Activated CD4-positive, alpha-beta T cell treated with anti-CD3 and anti-CD28 coated beads, Interleukin-10, Interleukin-2, amounts not matched to agents 100 ng/mL and 50 ng/mL, durations not matched to agents 16 hours and 8 hours (primary cell): Measurements from ENCODE around the gene WWC2.
"Not testable (repeated sequence)": the region's sequence is repeated elsewhere in the genome, so short reads cannot be mapped to it uniquely, and the experiment has no call there.

Experiments
- DNase-seq: peaks from one replicate; pipeline ENCODE4 v3.0.0-alpha.2; 2020

Gene WWC2

GRCh38 chr4:183144787-183145186 lies 45.7 kb downstream of the WWC2 start:
- DNase-seq, result no peak

- DNase-seq, result no peak
Measured at GRCh38 chr4:183145773-183146172, 46.7 kb downstream of the WWC2 start.

GRCh38 chr4:183146478-183146877 lies 47.4 kb downstream of the WWC2 start:
- DNase-seq, result no peak

GRCh38 chr4:183147196-183147595 lies 48.1 kb downstream of the WWC2 start:
- no peak for DNase-seq

- no peak for DNase-seq
Measured at GRCh38 chr4:183147983-183148382, 48.9 kb downstream of the WWC2 start.

GRCh38 chr4:183149616-183150539 lies 50.8 kb downstream of the WWC2 start:
- DNase-seq, result no peak

GRCh38 chr4:183150664-183151063 lies 51.6 kb downstream of the WWC2 start:
- not testable (repeated sequence) for DNase-seq

GRCh38 chr4:183152232-183152631 lies 53.2 kb downstream of the WWC2 start:
- DNase-seq, result not testable (repeated sequence)

GRCh38 chr4:183153190-183153916 lies 54.3 kb downstream of the WWC2 start:
- DNase-seq, result no peak

- DNase-seq, result no peak
Measured at GRCh38 chr4:183154701-183155391, 55.8 kb downstream of the WWC2 start.

GRCh38 chr4:183155450-183156184 lies 56.6 kb downstream of the WWC2 start:
- DNase-seq, result no peak

- no peak for DNase-seq
Measured at GRCh38 chr4:183157215-183157614, 58.2 kb downstream of the WWC2 start.

GRCh38 chr4:183158062-183158461 lies 59.0 kb downstream of the WWC2 start:
- DNase-seq, result no peak

- DNase-seq, result no peak
Measured at GRCh38 chr4:183161630-183162029, 62.6 kb downstream of the WWC2 start.

- no peak for DNase-seq
Measured at GRCh38 chr4:183163135-183163534, 64.1 kb downstream of the WWC2 start.

- no peak for DNase-seq
Measured at GRCh38 chr4:183164963-183165362, 65.9 kb downstream of the WWC2 start.

- DNase-seq, result no peak
Measured at GRCh38 chr4:183165376-183165775, 66.3 kb downstream of the WWC2 start.

- DNase-seq, result no peak
Measured at GRCh38 chr4:183170894-183171293, 71.8 kb downstream of the WWC2 start.

GRCh38 chr4:183171484-183172267 lies 72.6 kb downstream of the WWC2 start:
- DNase-seq, result no peak

GRCh38 chr4:183172881-183173280 lies 73.8 kb downstream of the WWC2 start:
- no peak for DNase-seq

- DNase-seq, result no peak
Measured at GRCh38 chr4:183173580-183174526, 74.8 kb downstream of the WWC2 start.
